Trophoblast cell (in vitro differentiated cells and primary cell): ENCODE measurements around the gene SPSB4.

Experiments used
- DNase-seq, 2 donors: peaks; one replicate each; pipeline ENCODE4 v3.0.0-alpha.2; 2016
- H2AFZ ChIP-seq: 2 replicates; pipeline ENCODE4 v1.6.1; 2013; ENCODE audit warnings: low read length, moderate library complexity, mild to moderate bottlenecking; ENCODE audit not compliant: insufficient read depth, poor library complexity
- H2AK5ac ChIP-seq: 2 replicates; pipeline ENCODE4 v1.6.1; 2013; ENCODE audit warnings: mild to moderate bottlenecking, low read length
- H2BK120ac ChIP-seq: 2 replicates; pipeline ENCODE4 v1.6.1; 2013; ENCODE audit warnings: low read length, mild to moderate bottlenecking, moderate library complexity; ENCODE audit not compliant: insufficient read depth, poor library complexity
- H2BK12ac ChIP-seq: 2 replicates; pipeline ENCODE4 v1.6.1; 2013; ENCODE audit warnings: mild to moderate bottlenecking, low read length, moderate library complexity
- H2BK5ac ChIP-seq: 2 replicates; pipeline ENCODE4 v1.6.1; 2013; ENCODE audit warnings: low read length, low read depth, moderate library complexity, mild to moderate bottlenecking; ENCODE audit not compliant: poor library complexity
- H3K14ac ChIP-seq: 2 replicates; pipeline ENCODE4 v1.6.1; 2013; ENCODE audit warnings: mild to moderate bottlenecking, low read length
- H3K18ac ChIP-seq: 2 replicates; pipeline ENCODE4 v1.6.1; 2013; ENCODE audit warnings: mild to moderate bottlenecking, low read length
- H3K23ac ChIP-seq: 2 replicates; pipeline ENCODE4 v1.6.1; 2013; ENCODE audit warnings: low read length
- H3K27ac ChIP-seq: 2 replicates; pipeline ENCODE4 v1.5.1; 2013; ENCODE audit warnings: low read depth, mild to moderate bottlenecking, inconsistent platforms, low read length, moderate library complexity
- H3K27me3 ChIP-seq: 2 replicates; pipeline ENCODE4 v1.6.1; 2013; ENCODE audit warnings: inconsistent platforms, mild to moderate bottlenecking, low read length, moderate library complexity; ENCODE audit not compliant: insufficient read depth
- H3K36me3 ChIP-seq, 2 experiments: 1 replicate in 1 of 2; 2 replicates in 1 of 2; pipeline ENCODE4 v1.6.1; 2013; ENCODE audit warnings: low read length in 2 of 2, mild to moderate bottlenecking in 2 of 2, moderate library complexity in 1 of 2; ENCODE audit not compliant: insufficient read depth in 2 of 2, control insufficient read depth in 1 of 2
- H3K4ac ChIP-seq: 2 replicates; pipeline ENCODE4 v1.6.1; 2013; ENCODE audit warnings: low read depth, mild to moderate bottlenecking, low read length, moderate library complexity
- H3K4me1 ChIP-seq, 2 experiments: 1 replicate in 1 of 2; 2 replicates in 1 of 2; pipeline ENCODE4 v1.6.1; 2013; ENCODE audit warnings: low read length in 2 of 2, mild to moderate bottlenecking in 2 of 2, moderate library complexity in 1 of 2; ENCODE audit not compliant: insufficient read depth in 2 of 2, control insufficient read depth in 1 of 2
- H3K4me2 ChIP-seq: 2 replicates; pipeline ENCODE4 v1.6.1; 2013; ENCODE audit warnings: inconsistent platforms, mild to moderate bottlenecking, low read length, moderate library complexity
- H3K4me3 ChIP-seq: 2 replicates; pipeline ENCODE4 v1.5.1; 2013; ENCODE audit warnings: mild to moderate bottlenecking, low read depth, low read length, inconsistent platforms
- H3K79me1 ChIP-seq: one replicate; pipeline ENCODE4 v1.6.1; 2013; ENCODE audit warnings: low read length
- H3K79me2 ChIP-seq: 2 replicates; pipeline ENCODE4 v1.6.1; 2013; ENCODE audit warnings: low read length, mild to moderate bottlenecking; ENCODE audit not compliant: control insufficient read depth, insufficient read depth, poor library complexity
- H3K9ac ChIP-seq: 2 replicates; pipeline ENCODE4 v1.6.1; 2013; ENCODE audit warnings: mild to moderate bottlenecking, low read length
- H3K9me3 ChIP-seq: 2 replicates; pipeline ENCODE4 v1.6.1; 2013; ENCODE audit warnings: low read depth, mild to moderate bottlenecking, control low read depth, inconsistent platforms, low read length; ENCODE audit not compliant: insufficient read depth
- H4K12ac ChIP-seq: 2 replicates; pipeline ENCODE4 v1.6.1; 2013; ENCODE audit warnings: low read depth, mild to moderate bottlenecking, low read length, moderate library complexity
- H4K8ac ChIP-seq: 2 replicates; pipeline ENCODE4 v1.6.1; 2013; ENCODE audit warnings: low read depth, mild to moderate bottlenecking, low read length, moderate library complexity
- H4K91ac ChIP-seq: one replicate; pipeline ENCODE4 v1.6.1; 2013; ENCODE audit warnings: low read depth, mild to moderate bottlenecking, low read length, moderate library complexity
- whole genome bisulfite sequencing: extraction: QIAGEN DNeasy Blood & Tissue Kit; methylation state at CpG from one replicate; pipeline ENCODE4 v1.1.7; 2013; ENCODE audit warnings: missing lambda C conversion rate; ENCODE audit not compliant: insufficient read length, insufficient coverage; ENCODE audit errors: extremely low coverage; 5-methylcytosine and 5-hydroxymethylcytosine counted together

The SPSB4 gene

DNA sequence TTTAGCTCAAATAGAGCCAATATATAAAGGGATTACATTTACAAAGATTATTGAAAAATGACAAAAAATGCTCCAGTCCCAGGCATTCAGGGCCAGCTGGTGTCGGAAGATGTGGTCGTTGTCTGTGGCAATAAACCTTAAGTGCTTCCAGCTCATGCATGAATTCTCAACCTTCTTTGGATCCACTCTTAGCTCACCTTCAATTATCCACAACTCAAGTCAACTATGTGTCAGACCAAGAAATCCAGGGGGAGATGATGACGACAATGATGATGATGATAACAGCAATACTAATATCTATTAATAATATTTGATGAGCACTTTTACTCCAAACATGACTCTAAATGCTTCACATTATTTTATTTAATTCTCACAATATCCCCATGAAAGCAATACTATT, 126.9 kb downstream of the SPSB4 start:
- no peak overlapping the region for H3K27ac ChIP-seq
- H2BK12ac ChIP-seq, result no peak overlapping the region
- WGBS, result no CpG with 5 or more reads among the region's 3 CpGs
- H3K23ac ChIP-seq, result no peak overlapping the region
- no peaks in the 10 kb centered on the region for H3K36me3 ChIP-seq
- H3K4me1 ChIP-seq, result no peaks in the 10 kb centered on the region
- no peak overlapping the region for H2BK5ac ChIP-seq
- H3K14ac ChIP-seq, result no peak overlapping the region
- H3K4me3 ChIP-seq, result no peak overlapping the region
- H2BK120ac ChIP-seq, result no peak overlapping the region
- H3K4ac ChIP-seq, result no peak overlapping the region
- no peaks in the 10 kb centered on the region for H3K27me3 ChIP-seq
- peaks cover 4% of the 10 kb centered on the region for H3K9me3 ChIP-seq
- H2AK5ac ChIP-seq, result no peak overlapping the region
- no peak overlapping the region for H3K9ac ChIP-seq
- no peak overlapping the region for H4K91ac ChIP-seq
- DNase-seq, result no peak
- H3K18ac ChIP-seq, result no peak overlapping the region
- no peaks in the 10 kb centered on the region for H3K79me2 ChIP-seq
- H4K8ac ChIP-seq, result no peak overlapping the region
- H3K79me1 ChIP-seq, result no peaks in the 10 kb centered on the region
- H4K12ac ChIP-seq, result no peak overlapping the region
- no peak overlapping the region for H2AFZ ChIP-seq
- H3K4me2 ChIP-seq, result no peak overlapping the region

DNA sequence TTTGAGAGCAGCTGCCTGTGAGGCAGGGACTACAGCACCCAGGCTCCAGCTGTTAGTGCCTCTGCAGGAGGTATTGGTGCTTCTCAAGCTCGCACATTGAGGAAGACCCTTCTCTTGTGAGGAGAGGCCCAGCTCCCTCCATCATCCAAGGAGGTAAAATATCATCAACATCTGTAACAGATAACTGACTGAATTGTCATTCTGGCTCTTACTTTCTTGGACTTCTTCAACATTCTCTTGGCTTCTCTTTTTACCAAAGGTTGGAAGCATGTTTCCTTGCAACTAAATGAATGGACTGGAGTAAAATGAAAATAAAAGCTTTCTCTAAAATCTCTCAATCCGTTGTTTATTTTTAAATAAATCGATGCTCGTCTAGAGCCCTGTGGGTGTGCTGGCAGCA, 127.4 kb downstream of the SPSB4 start:
- DNase-seq, result no peak
- Histone ChIP-seq H2BK120ac (no peak overlapping the region), H3K4me3 (no peak overlapping the region), H4K8ac (no peak overlapping the region), H3K79me2 (no peaks in the 10 kb centered on the region), H2AK5ac (no peak overlapping the region), H2BK12ac (no peak overlapping the region), H4K91ac (no peak overlapping the region), H3K27ac (no peak overlapping the region), H3K4ac (no peak overlapping the region), H2BK5ac (no peak overlapping the region), H3K79me1 (no peaks in the 10 kb centered on the region), H3K4me1 (no peaks in the 10 kb centered on the region), H3K14ac (no peak overlapping the region), H3K18ac (no peak overlapping the region), H3K27me3 (no peaks in the 10 kb centered on the region), H3K23ac (no peak overlapping the region), H3K9me3 (peaks cover 4% of the 10 kb centered on the region), H3K4me2 (no peak overlapping the region), H2AFZ (no peak overlapping the region), H4K12ac (no peak overlapping the region), H3K9ac (no peak overlapping the region), H3K36me3 (no peaks in the 10 kb centered on the region)
- WGBS, result no CpG with 5 or more reads among the region's 4 CpGs

DNA sequence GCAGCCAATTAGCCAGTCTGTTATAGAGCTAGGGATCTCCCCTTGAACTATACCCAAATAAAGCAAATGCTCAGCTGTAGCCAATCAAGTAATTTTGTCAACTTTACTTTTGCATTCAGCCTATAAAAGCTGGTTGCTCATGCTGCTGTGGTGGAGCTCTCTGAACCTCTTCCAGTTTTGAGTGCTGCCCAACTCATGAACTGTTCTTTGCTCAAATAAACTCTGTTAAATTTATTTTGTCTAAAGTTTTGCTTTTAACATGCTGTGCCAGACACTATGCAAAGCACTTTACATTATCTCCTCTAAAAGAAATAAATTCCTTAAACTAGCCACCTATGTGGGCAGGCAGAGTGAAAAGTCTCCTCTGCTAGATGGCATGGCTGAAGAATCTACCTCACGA, 128.8 kb downstream of the SPSB4 start:
- no peak overlapping the region for H2BK12ac ChIP-seq
- H3K4ac ChIP-seq, result no peak overlapping the region
- no peak overlapping the region for H2AK5ac ChIP-seq
- no peak for DNase-seq
- WGBS, result no CpG with 5 or more reads among the region's 1 CpG
- no peak overlapping the region for H4K12ac ChIP-seq
- no peaks in the 10 kb centered on the region for H3K36me3 ChIP-seq
- no peak overlapping the region for H2AFZ ChIP-seq
- H3K4me3 ChIP-seq, result no peak overlapping the region
- H3K27ac ChIP-seq, result no peak overlapping the region
- no peaks in the 10 kb centered on the region for H3K4me1 ChIP-seq
- H3K79me2 ChIP-seq, result no peaks in the 10 kb centered on the region
- H3K9ac ChIP-seq, result no peak overlapping the region
- no peak overlapping the region for H3K23ac ChIP-seq
- peaks cover 3% of the 10 kb centered on the region for H3K9me3 ChIP-seq
- no peaks in the 10 kb centered on the region for H3K27me3 ChIP-seq
- no peak overlapping the region for H3K18ac ChIP-seq
- H3K14ac ChIP-seq, result no peak overlapping the region
- no peaks in the 10 kb centered on the region for H3K79me1 ChIP-seq
- no peak overlapping the region for H4K91ac ChIP-seq
- H2BK5ac ChIP-seq, result no peak overlapping the region
- no peak overlapping the region for H3K4me2 ChIP-seq
- no peak overlapping the region for H4K8ac ChIP-seq
- H2BK120ac ChIP-seq, result no peak overlapping the region

DNA sequence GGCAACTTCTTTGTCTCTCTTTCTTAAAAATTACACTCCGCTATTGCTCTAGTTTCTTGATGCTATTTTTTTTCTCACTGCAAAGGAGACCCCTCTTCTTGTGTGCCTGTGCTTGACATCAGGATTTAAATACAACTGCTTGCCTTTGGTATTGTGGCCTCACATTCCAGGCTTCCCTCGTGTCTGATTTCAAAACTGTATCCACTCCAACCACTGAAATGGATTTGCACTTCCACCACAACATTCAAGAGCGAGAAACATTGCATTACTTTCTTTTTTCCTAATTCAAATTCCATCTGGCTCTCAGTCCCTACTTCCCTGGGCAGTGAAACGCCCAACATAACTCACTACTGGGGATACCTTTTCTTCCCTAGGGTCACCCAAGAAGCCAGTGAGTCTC, 130.0 kb downstream of the SPSB4 start:
- Histone ChIP-seq H4K12ac (no peak overlapping the region), H3K79me2 (no peaks in the 10 kb centered on the region), H3K14ac (no peak overlapping the region), H4K91ac (no peak overlapping the region), H2BK5ac (no peak overlapping the region), H3K4me2 (no peak overlapping the region), H3K27ac (no peak overlapping the region), H3K36me3 (no peaks in the 10 kb centered on the region), H2AFZ (no peak overlapping the region), H3K23ac (no peak overlapping the region), H2BK12ac (no peak overlapping the region), H3K4me1 (no peaks in the 10 kb centered on the region), H3K27me3 (no peaks in the 10 kb centered on the region), H3K18ac (no peak overlapping the region), H3K9me3 (peaks cover 3% of the 10 kb centered on the region), H3K9ac (no peak overlapping the region), H3K4me3 (no peak overlapping the region), H4K8ac (no peak overlapping the region), H2BK120ac (no peak overlapping the region), H3K79me1 (no peaks in the 10 kb centered on the region), H3K4ac (no peak overlapping the region), H2AK5ac (no peak overlapping the region)
- DNase-seq, result no peak
- WGBS, result no CpG with 5 or more reads among the region's 4 CpGs
